ENCODE measurements around the gene ENTREP1.
"Not testable (repeated sequence)": the region's sequence is repeated elsewhere in the genome, so short reads cannot be mapped to it uniquely, and the experiment has no call there.

Gene ENTREP1, protein sequence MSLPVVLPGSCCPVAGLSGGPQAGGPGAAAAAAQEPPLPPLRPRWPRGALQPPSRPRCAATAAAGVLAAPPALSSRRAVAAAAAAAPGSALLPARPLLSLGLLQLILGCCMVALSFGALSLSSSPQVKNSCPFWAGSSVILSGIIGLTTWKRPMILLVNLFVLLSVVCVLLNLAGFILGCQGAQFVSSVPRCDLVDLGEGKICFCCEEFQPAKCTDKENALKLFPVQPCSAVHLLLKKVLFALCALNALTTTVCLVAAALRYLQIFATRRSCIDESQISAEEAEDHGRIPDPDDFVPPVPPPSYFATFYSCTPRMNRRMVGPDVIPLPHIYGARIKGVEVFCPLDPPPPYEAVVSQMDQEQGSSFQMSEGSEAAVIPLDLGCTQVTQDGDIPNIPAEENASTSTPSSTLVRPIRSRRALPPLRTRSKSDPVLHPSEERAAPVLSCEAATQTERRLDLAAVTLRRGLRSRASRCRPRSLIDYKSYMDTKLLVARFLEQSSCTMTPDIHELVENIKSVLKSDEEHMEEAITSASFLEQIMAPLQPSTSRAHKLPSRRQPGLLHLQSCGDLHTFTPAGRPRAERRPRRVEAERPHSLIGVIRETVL

GRCh38 chr9:69324549-69325401 lies at the start of gene ENTREP1:
TSS of gene ENTREP1 (plus strand) at chr9:69325215. CDS start at chr9:69325310, 95 bp downstream.
- no peak for DNase-seq (ENCODE audit: low read depth)

DNA sequence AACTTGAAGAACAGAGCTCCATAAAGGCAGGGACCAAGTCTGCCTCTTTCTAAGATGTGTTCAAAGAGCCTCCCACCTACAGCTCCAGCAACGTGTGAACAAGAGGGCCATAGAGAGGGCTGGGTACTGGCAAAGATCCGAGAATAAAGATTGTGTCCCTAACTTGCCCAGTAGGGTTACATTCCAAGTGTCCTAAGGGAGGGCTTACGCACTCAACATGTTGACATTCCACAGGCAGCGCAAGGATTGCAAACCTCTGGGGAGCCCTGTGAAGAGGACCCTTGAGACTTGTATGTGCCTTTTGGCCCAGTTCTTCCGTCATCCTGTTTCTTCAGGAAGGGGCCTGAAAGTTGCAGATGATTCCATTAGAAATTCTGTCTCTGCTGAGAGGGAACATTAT lies 48.2 kb upstream of the ENTREP1 start:
- DNase-seq (ENCODE audit: low read depth), result no peak

GRCh38 chr9:69279084-69279731 lies 45.8 kb upstream of the ENTREP1 start:
- DNase-seq (ENCODE audit: low read depth), result no peak

DNA sequence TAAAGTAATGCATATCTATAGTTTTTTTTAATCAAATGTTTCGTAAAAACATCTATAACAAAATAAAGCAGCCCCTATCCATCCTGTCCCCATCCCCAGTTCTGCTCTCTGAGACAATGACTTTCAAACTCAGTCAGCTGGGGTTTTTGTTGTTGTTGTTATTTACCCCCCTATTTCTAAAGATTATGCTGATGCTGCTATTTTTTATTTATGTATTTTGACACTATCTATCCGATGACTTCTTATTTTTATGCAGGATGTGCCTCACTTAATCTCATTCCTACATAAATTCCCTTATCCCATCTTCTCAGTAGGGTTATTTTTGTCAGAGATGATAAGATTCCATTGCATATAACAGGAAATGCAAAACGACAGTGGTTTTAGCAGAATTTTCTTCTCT lies 45.3 kb upstream of the ENTREP1 start:
- no peak for DNase-seq (ENCODE audit: low read depth)

GRCh38 chr9:69283003-69283402 lies 42.0 kb upstream of the ENTREP1 start:
- no peak for DNase-seq (ENCODE audit: low read depth)

DNA sequence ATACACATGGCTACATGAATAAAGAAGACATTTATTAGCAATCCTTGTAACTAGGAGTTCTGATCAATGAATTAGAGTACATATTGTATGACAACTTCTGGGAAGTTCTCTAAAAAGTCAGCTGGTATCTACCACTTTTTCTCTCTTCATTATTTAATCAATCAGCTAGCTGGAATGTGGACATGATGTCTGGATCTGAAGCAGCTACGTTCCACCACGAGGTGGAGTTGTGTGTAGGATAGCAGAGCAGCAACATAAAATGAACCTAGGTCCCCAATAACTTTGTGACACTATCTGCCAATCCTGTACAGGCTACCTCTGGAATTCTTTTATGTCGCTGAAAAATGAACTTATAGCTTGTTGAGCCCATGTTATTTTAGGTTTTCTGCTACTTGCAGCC lies 32.9 kb upstream of the ENTREP1 start:
- DNase-seq (ENCODE audit: low read depth), result no peak

GRCh38 chr9:69293156-69293555 lies 31.9 kb upstream of the ENTREP1 start:
- DNase-seq (ENCODE audit: low read depth), result no peak

DNA sequence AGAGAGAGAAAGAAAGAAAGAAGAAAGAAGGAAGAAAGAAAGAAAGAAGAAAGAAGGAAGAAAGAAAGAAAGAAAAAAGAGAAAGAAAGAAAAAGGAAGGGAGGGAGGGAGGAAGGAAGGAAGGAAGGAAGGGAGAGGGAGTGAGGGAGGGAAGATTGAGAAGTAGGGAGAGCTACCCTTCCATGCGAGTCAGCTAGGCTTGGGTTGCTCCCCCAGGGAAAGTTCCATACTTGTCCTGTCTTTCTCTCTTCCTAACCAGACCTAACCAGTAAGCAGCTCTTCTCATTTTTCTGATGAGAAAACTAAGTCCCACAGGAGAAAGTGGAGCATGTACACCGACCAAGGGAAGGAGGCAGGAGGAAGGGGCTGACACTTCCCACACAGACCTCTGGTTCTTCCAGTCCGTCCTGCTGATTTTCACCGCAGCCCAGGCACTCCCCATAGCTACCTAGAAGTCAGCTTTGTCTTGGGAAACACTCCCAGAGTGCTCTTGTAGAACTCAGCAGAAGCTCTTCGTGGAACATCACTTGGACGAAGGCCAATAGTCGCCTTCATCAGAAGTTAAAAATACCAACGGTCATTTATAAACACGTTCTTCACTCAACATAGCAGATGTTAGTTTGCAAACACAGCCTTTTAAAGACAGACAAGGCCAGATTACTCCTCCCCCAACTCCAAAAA lies 29.0 kb upstream of the ENTREP1 start:
- no peak for DNase-seq (ENCODE audit: low read depth)

DNA sequence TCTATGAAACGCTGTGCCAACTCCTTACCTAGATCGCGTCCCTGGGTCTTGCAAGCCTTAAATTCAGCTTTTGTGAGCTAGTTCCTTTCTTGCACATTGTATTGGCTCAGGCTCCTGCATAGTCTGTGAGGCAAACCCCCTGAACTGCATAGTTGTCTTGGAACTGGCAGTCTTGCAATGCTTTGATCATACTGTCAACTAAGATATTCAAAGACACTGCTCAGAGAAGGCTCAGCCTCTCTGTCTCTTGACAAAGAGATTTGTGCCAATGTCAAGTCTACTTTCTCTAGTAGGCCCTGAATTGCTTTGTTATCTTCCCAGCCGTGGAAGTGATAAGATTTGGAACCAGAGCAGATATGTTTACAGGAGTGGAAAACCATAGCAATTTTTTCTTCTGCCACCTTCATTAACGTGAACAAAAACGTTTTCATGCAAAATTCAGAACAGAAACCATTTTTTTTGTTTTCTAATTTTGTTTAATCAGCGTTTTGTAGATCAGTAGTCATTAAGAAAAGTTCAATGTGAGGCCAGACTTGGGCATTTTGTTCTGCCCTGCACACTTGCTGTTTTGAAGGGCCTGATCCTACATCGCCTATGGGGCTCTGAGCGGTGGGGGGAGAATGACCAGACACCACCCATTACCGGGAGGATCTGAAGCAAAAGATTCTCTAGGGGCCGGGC lies 27.6 kb upstream of the ENTREP1 start:
- DNase-seq (ENCODE audit: low read depth), result no peak

- DNase-seq (ENCODE audit: low read depth), result no peak
Observed at GRCh38 chr9:69299315-69299714, 25.7 kb upstream of the ENTREP1 start.

DNA sequence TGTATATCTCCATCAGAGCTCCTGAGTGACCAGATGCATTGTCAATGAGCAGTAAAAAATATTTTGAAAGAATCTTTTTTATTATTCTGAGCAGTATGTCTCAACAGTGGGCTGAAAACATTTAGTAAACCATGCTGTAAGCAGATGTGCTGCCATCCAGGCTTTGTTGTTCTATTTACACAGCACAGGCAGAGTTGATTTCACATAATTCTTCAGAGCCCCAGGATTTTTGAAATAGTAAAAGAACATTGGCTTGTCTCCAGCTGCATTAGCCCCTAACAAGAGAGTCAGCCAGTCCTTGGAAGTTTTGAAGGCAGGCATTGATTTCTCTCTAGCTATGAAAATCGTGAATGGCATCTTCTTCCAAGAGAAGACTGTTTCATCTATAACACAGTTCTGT lies 25.2 kb upstream of the ENTREP1 start:
- DNase-seq (ENCODE audit: low read depth), result no peak

DNA sequence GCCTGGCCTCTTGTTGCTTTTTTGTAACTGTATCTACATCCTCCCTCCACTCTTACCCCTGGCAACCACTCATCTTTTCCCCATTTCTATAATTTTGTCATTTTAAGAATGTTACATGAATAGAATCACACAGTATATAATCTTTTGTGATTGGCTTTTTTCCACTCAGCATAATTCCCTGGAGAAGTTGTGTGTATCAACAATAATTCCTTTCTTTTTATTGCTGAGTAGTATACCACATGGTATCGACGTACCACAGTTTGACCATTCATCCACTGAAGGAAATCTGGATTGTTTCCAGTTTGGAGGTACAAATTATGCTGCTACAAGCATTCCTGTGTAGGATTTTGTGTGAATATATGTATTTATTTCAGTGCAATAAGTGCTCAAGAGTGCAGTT lies 21.7 kb upstream of the ENTREP1 start:
- no peak for DNase-seq (ENCODE audit: low read depth)

- not testable (repeated sequence) for DNase-seq (ENCODE audit: low read depth)
Observed at GRCh38 chr9:69306895-69307445, 18.0 kb upstream of the ENTREP1 start.

DNA sequence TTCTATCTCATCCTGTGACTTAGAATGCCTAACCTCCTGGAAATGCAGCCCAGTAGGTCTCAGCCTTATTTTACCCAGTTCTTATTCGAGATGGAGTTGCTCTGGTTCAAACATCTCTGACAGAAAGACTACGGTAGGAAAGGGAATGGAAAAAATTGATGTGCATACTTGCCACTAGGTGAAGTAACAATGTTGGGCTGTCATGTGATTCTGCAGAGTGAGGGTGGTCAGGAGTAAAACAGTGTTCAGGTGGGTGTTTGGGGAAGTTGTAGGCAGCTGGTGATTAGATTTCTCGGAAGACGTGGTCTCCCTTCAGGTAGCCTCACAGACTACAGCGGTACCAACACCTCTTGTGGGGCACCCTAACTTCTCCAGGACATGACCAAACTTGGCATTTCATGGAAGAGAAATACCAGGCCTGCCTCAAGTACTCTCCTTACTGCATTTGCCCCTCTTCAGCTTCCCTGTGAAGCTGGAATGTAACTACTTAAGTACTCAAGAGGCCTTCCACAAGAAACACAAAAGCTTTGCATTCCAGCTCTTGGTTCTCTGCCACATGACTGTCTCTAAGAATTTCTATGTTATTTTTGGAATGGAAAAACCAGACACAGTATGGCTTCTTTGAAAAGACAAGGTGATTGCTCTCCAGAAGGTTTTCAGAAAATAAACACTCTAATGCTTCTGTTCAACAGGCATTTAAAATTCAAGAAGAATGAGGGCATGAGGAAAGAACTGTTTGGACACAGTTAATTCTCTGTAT lies 17.4 kb upstream of the ENTREP1 start:
- no peak for DNase-seq (ENCODE audit: low read depth)

- DNase-seq (ENCODE audit: low read depth), result no peak
Observed at GRCh38 chr9:69308206-69308931, 16.6 kb upstream of the ENTREP1 start.

- DNase-seq (ENCODE audit: low read depth), result no peak
Observed at GRCh38 chr9:69313175-69313574, 11.8 kb upstream of the ENTREP1 start.

GRCh38 chr9:69314547-69314946 lies 10.5 kb upstream of the ENTREP1 start:
- DNase-seq (ENCODE audit: low read depth), result no peak

DNA sequence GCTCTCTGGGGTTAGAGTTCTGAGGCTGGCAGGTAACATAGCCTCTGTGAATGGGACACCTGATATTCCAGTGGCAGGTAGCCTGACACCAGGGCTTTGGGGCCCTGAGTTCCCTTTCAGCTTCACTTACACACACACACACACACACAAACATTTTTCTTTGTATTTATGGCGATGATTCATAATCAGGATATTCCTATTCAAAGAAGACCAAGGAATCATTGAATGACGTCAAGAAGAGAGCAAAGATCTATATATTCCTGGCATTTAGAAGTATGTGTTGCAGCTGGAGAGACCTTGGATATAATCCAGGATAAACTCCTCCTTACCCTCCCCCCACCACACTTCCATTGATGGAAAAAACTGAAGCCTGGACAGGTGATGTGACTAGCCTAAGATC lies 7.9 kb upstream of the ENTREP1 start:
- DNase-seq (ENCODE audit: low read depth), result peak; percentile 9

GRCh38 chr9:69317894-69318293 lies 7.1 kb upstream of the ENTREP1 start:
- no peak for DNase-seq (ENCODE audit: low read depth)

All from HS-5 (cell line).